Left renal pelvis (tissue), 4 donors: Measurements from ENCODE around the gene FGFBP1. TPM values are rescaled to one million over a fixed set of nuclear protein-coding genes. Genes with fewer than 3 reads are reported as not detected.

Experiments used
- DNase-seq, 4 donors: peaks; one replicate each; pipeline ENCODE4 v3.0.0-alpha.2; 2013; ENCODE audit warnings: low read depth in 4 of 4, low spot score in 3 of 4
- polyA plus RNA-seq, 4 donors: library from polyadenylated mRNA; unstranded; fragments of 120-200 nt; gene quantifications; one replicate each; pipeline ENCODE4 v1.2.1, GENCODE V29; 2013; ENCODE audit not compliant: insufficient read length in 4 of 4

Gene FGFBP1
- polyA plus RNA-seq, 4 donors, result 0.12 to 0.16 (median 0.15) TPM; not detected in 1

- no peak for DNase-seq
These were observed 24.9 kb downstream of the FGFBP1 start for GRCh38 chr4:15913631-15913970.

GRCh38 chr4:15912961-15913630 is 25.4 kb downstream of the FGFBP1 start:
- DNase-seq, result no peak

- no peak for DNase-seq
These were observed 26.3 kb downstream of the FGFBP1 start for GRCh38 chr4:15912236-15912635.

- no peak for DNase-seq
These were observed 28.2 kb downstream of the FGFBP1 start for GRCh38 chr4:15910155-15910940.

- no peak for DNase-seq
These were observed 31.1 kb downstream of the FGFBP1 start for GRCh38 chr4:15907430-15907829.

- DNase-seq, result no peak
These were observed 32.5 kb downstream of the FGFBP1 start for GRCh38 chr4:15906020-15906443.

- no peak for DNase-seq
These were observed 35.8 kb downstream of the FGFBP1 start for GRCh38 chr4:15902746-15903145.

- no peak for DNase-seq
These were observed 36.5 kb downstream of the FGFBP1 start for GRCh38 chr4:15901998-15902397.

- DNase-seq, result no peak
These were observed 37.5 kb downstream of the FGFBP1 start for GRCh38 chr4:15901007-15901406.

- no peak for DNase-seq
These were observed 39.0 kb downstream of the FGFBP1 start for GRCh38 chr4:15899511-15899910.

- DNase-seq, result no peak
These were observed 39.6 kb downstream of the FGFBP1 start for GRCh38 chr4:15898902-15899301.

GRCh38 chr4:15897577-15897976 is 41.0 kb downstream of the FGFBP1 start:
- no peak for DNase-seq

- DNase-seq, result no peak
These were observed 43.3 kb downstream of the FGFBP1 start for GRCh38 chr4:15894921-15895916.

GRCh38 chr4:15894393-15894792 is 44.1 kb downstream of the FGFBP1 start:
- no peak for DNase-seq

- DNase-seq, result no peak
These were observed 44.6 kb downstream of the FGFBP1 start for GRCh38 chr4:15893962-15894361.

GRCh38 chr4:15891312-15891711 is 47.2 kb downstream of the FGFBP1 start:
- no peak for DNase-seq

GRCh38 chr4:15890246-15890829 is 48.2 kb downstream of the FGFBP1 start:
- DNase-seq, result no peak

- DNase-seq, result no peak
These were observed 50.0 kb downstream of the FGFBP1 start for GRCh38 chr4:15888515-15888914.
